Stimulated activated CD4-positive, alpha-beta T cell treated with anti-CD3 and anti-CD28 coated beads, Interleukin-12 subunit alpha, Interleukin-12 subunit beta, amount 100 ng/mL, for 48 hours (primary cell): ENCODE measurements around the gene KLHDC10.
"Not testable (repeated sequence)": the region's sequence is repeated elsewhere in the genome, so short reads cannot be mapped to it uniquely, and the experiment has no call there.

Experiments
- DNase-seq, 3 donors: peaks; one replicate each; pipeline ENCODE4 v3.0.0-alpha.2; 2020; ENCODE audit warnings: low read depth in 2 of 3, low spot score in 1 of 3

KLHDC10 gene

GRCh38 chr7:130153211-130153908 is 83.0 kb downstream of the KLHDC10 start:
- no peak for DNase-seq

GRCh38 chr7:130154131-130154500 is 83.8 kb downstream of the KLHDC10 start:
- DNase-seq: no peak

GRCh38 chr7:130154501-130155317 is 84.4 kb downstream of the KLHDC10 start:
- no peak for DNase-seq

- DNase-seq: no peak
Measured at GRCh38 chr7:130156140-130156539, 85.8 kb downstream of the KLHDC10 start.

- DNase-seq: no peak
Measured at GRCh38 chr7:130157700-130158099, 87.4 kb downstream of the KLHDC10 start.

- DNase-seq: no peak
Measured at GRCh38 chr7:130160023-130160422, 89.7 kb downstream of the KLHDC10 start.

- DNase-seq: no peak
Measured at GRCh38 chr7:130160455-130160854, 90.1 kb downstream of the KLHDC10 start.

GRCh38 chr7:130162196-130162595 is 91.9 kb downstream of the KLHDC10 start:
- DNase-seq: no peak

- no peak for DNase-seq
Measured at GRCh38 chr7:130174237-130174959, 104.1 kb downstream of the KLHDC10 start.

GRCh38 chr7:130178251-130178650 is 107.9 kb downstream of the KLHDC10 start:
- no peak for DNase-seq

GRCh38 chr7:130179631-130180030 is 109.3 kb downstream of the KLHDC10 start:
- DNase-seq: no peak

- peak; percentile 37 to 62 (median 44) for DNase-seq
Measured at GRCh38 chr7:130180571-130181262, 110.4 kb downstream of the KLHDC10 start.

GRCh38 chr7:130181263-130181605 is 110.9 kb downstream of the KLHDC10 start:
- DNase-seq: no peak

GRCh38 chr7:130182990-130183389 is 112.7 kb downstream of the KLHDC10 start:
- DNase-seq: no peak

- DNase-seq: not testable (repeated sequence)
Measured at GRCh38 chr7:130184349-130184748, 114.0 kb downstream of the KLHDC10 start.
